Neural progenitor cell (in vitro differentiated cells): Measurements from ENCODE around the gene KCNK7. TPM values are rescaled to one million over a fixed set of nuclear protein-coding genes. Genes with fewer than 3 reads are reported as not detected.

ENCODE experiments used
- DNase-seq: peaks from one replicate; pipeline ENCODE4 v3.0.0-alpha.2; 2016; ENCODE audit warnings: low spot score
- H2AFZ ChIP-seq: fragments of 200-600 bp; sonication (generic); replicated peaks from 2 replicates; pipeline ENCODE4 v1.6.1; 2016; ENCODE audit warnings: antibody characterized with exemption
- H3F3A ChIP-seq: fragments of 200-600 bp; sonication (generic); 2 replicates; pipeline ENCODE4 v1.6.1; 2016; ENCODE audit warnings: antibody characterized with exemption, low read depth
- H3K27ac ChIP-seq: fragments of 200-600 bp; sonication (generic); 2 replicates; pipeline ENCODE4 v1.5.1; 2016; ENCODE audit warnings: mild to moderate bottlenecking
- H3K27me3 ChIP-seq: fragments of 200-600 bp; sonication (generic); 2 replicates; pipeline ENCODE4 v1.6.1; 2016; ENCODE audit warnings: mild to moderate bottlenecking, moderate library complexity
- H3K36me3 ChIP-seq: fragments of 200-600 bp; sonication (generic); 2 replicates; pipeline ENCODE4 v1.5.1; 2016
- H3K4me1 ChIP-seq: fragments of 200-600 bp; sonication (generic); 2 replicates; pipeline ENCODE4 v1.6.1; 2016; ENCODE audit warnings: mixed run types
- H3K4me2 ChIP-seq: fragments of 200-600 bp; sonication (generic); 2 replicates; pipeline ENCODE4 v1.6.1; 2016
- H3K4me3 ChIP-seq: fragments of 200-600 bp; sonication (generic); 2 replicates; pipeline ENCODE4 v1.5.1; 2016
- H3K79me2 ChIP-seq: fragments of 200-600 bp; sonication (generic); 2 replicates; pipeline ENCODE4 v1.6.1; 2016; ENCODE audit warnings: low read depth
- H3K9ac ChIP-seq: fragments of 200-600 bp; sonication (generic); 2 replicates; pipeline ENCODE4 v1.6.1; 2016
- H3K9me3 ChIP-seq: fragments of 200-600 bp; sonication (generic); 2 replicates; pipeline ENCODE4 v1.5.1; 2016; ENCODE audit warnings: low read depth
- H4K20me1 ChIP-seq: fragments of 200-600 bp; sonication (generic); 2 replicates; pipeline ENCODE4 v1.6.1; 2016; ENCODE audit warnings: low read depth
- H3K27ac Mint-ChIP-seq: 3 replicates; pipeline ENCODE4 v1.8.0; 2021; ENCODE audit warnings: mixed read lengths
- H3K27me3 Mint-ChIP-seq: 2 replicates; pipeline ENCODE4 v1.8.0; 2022; ENCODE audit warnings: low read depth, mild to moderate bottlenecking, inconsistent platforms, moderate library complexity, mixed read lengths; ENCODE audit not compliant: insufficient read depth
- H3K36me3 Mint-ChIP-seq: 3 replicates; pipeline ENCODE4 v1.8.0; 2021; ENCODE audit warnings: mixed read lengths
- H3K4me1 Mint-ChIP-seq: 3 replicates; pipeline ENCODE4 v1.8.0; 2021; ENCODE audit warnings: mixed read lengths
- H3K4me3 Mint-ChIP-seq: 3 replicates; pipeline ENCODE4 v1.8.0; 2021; ENCODE audit warnings: mild to moderate bottlenecking, moderate library complexity, mixed read lengths
- H3K9me3 Mint-ChIP-seq: 3 replicates; pipeline ENCODE4 v1.8.0; 2020; ENCODE audit warnings: mixed read lengths
- EZH2 ChIP-seq: fragments of 200-600 bp; sonication (generic); IDR thresholded peaks from 2 replicates; pipeline ENCODE4 v1.6.1; 2017; ENCODE audit warnings: antibody characterized with exemption, mild to moderate bottlenecking, moderate library complexity
- EZH2phosphoT487 ChIP-seq: fragments of 200-600 bp; sonication (generic); IDR thresholded peaks from 2 replicates; pipeline ENCODE4 v1.6.1; 2017; ENCODE audit warnings: antibody characterized with exemption
- total RNA-seq: library from RNA; depleted of rRNA; stranded (reverse); fragments of >200 nt; gene quantifications from 2 replicates; pipeline ENCODE4 v1.2.3, GENCODE V29; 2015; ENCODE audit warnings: low replicate concordance
- TF ChIP-seq, protein P1 (sequence below): fragments of 200-600 bp; sonication (generic); IDR thresholded peaks from 2 replicates; pipeline ENCODE4 v1.5.1; 2017; ENCODE audit warnings: antibody characterized with exemption, mild to moderate bottlenecking

The KCNK7 gene
- total RNA-seq, 1 donor from 2014 or later = not detected

- Histone ChIP-seq H3K9me3 (no peaks in the 10 kb centered on the region), H3K4me3 (no peak overlapping the region), H4K20me1 (peaks cover 61% of the 10 kb centered on the region), H3K4me1 (peaks cover 25% of the 10 kb centered on the region), H3K27ac (no peak overlapping the region), H2AFZ (no peak overlapping the region), H3K4me2 (no peak overlapping the region), H3K9ac (peak overlapping the region; percentile 16), H3F3A (peaks cover 34% of the 10 kb centered on the region), H3K27me3 (peaks cover 7% of the 10 kb centered on the region), H3K79me2 (peaks cover 27% of the 10 kb centered on the region), H3K36me3 (peaks cover 2% of the 10 kb centered on the region)
- no peak for TF ChIP-seq EZH2
- TF ChIP-seq, protein P1, sequence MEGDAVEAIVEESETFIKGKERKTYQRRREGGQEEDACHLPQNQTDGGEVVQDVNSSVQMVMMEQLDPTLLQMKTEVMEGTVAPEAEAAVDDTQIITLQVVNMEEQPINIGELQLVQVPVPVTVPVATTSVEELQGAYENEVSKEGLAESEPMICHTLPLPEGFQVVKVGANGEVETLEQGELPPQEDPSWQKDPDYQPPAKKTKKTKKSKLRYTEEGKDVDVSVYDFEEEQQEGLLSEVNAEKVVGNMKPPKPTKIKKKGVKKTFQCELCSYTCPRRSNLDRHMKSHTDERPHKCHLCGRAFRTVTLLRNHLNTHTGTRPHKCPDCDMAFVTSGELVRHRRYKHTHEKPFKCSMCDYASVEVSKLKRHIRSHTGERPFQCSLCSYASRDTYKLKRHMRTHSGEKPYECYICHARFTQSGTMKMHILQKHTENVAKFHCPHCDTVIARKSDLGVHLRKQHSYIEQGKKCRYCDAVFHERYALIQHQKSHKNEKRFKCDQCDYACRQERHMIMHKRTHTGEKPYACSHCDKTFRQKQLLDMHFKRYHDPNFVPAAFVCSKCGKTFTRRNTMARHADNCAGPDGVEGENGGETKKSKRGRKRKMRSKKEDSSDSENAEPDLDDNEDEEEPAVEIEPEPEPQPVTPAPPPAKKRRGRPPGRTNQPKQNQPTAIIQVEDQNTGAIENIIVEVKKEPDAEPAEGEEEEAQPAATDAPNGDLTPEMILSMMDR = no peak
- TF ChIP-seq EZH2phosphoT487 = no peak
- no peak overlapping the region for H3K27ac Mint-ChIP-seq
- DNase-seq = no peak
- H3K36me3 Mint-ChIP-seq = peaks cover 16% of the 10 kb centered on the region
- H3K4me3 Mint-ChIP-seq = peak overlapping the region; percentile 25
- peaks cover 11% of the 10 kb centered on the region for H3K27me3 Mint-ChIP-seq
- peaks cover 43% of the 10 kb centered on the region for H3K4me1 Mint-ChIP-seq
- H3K9me3 Mint-ChIP-seq = no peaks in the 10 kb centered on the region
Measured at GRCh38 chr11:65610404-65610803, 14.8 kb upstream of the KCNK7 start.

DNA sequence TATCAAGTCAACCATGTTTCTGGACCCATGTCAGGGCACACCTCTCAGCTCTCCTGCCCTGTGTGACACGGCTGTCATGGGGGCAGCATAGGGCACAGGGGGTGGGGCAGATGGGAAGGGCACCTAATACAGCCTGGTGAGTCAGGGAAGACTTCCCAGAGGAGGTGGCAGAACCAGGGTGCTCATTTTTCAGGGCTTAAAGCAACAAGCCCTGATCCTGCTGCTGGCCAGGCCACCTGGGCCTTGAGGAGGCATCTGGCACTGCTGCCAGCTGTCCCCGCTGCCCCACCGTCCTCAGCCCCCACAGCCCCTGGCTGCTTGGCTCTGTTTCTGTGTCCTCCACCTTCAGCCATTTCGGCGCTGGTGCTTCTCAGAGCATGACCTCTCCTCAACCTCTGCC lies 14.1 kb upstream of the KCNK7 start:
- Mint-ChIP-seq H3K36me3 (peaks cover 16% of the 10 kb centered on the region), H3K4me3 (no peak overlapping the region), H3K4me1 (peaks cover 40% of the 10 kb centered on the region), H3K9me3 (no peaks in the 10 kb centered on the region), H3K27ac (peak overlapping the region; percentile 46), H3K27me3 (peaks cover 11% of the 10 kb centered on the region)
- no peak overlapping the region for H3K27ac ChIP-seq
- no peak overlapping the region for H3K4me2 ChIP-seq
- H3K27me3 ChIP-seq = peaks cover 7% of the 10 kb centered on the region
- H3K4me1 ChIP-seq = peaks cover 25% of the 10 kb centered on the region
- no peak overlapping the region for H2AFZ ChIP-seq
- no peak overlapping the region for H3K4me3 ChIP-seq
- no peak for DNase-seq
- H3K9ac ChIP-seq = no peak overlapping the region
- H4K20me1 ChIP-seq = peaks cover 61% of the 10 kb centered on the region
- TF ChIP-seq, protein P1 = no peak
- no peak for TF ChIP-seq EZH2phosphoT487
- no peak for TF ChIP-seq EZH2
- no peaks in the 10 kb centered on the region for H3K9me3 ChIP-seq
- H3K36me3 ChIP-seq = peaks cover 2% of the 10 kb centered on the region
- peaks cover 27% of the 10 kb centered on the region for H3K79me2 ChIP-seq
- peaks cover 30% of the 10 kb centered on the region for H3F3A ChIP-seq

GRCh38 chr11:65609229-65609628 lies 13.6 kb upstream of the KCNK7 start:
- no peak overlapping the region for H2AFZ ChIP-seq
- H3K9me3 ChIP-seq = no peaks in the 10 kb centered on the region
- no peak overlapping the region for H3K9ac ChIP-seq
- peaks cover 25% of the 10 kb centered on the region for H3K79me2 ChIP-seq
- no peak for DNase-seq
- peaks cover 7% of the 10 kb centered on the region for H3K27me3 ChIP-seq
- peaks cover 26% of the 10 kb centered on the region for H3F3A ChIP-seq
- TF ChIP-seq, protein P1 = no peak
- no peak for TF ChIP-seq EZH2phosphoT487
- TF ChIP-seq EZH2 = no peak
- peaks cover 2% of the 10 kb centered on the region for H3K36me3 ChIP-seq
- H3K27me3 Mint-ChIP-seq = peaks cover 9% of the 10 kb centered on the region
- H3K4me3 ChIP-seq = no peak overlapping the region
- H3K4me1 Mint-ChIP-seq = peaks cover 40% of the 10 kb centered on the region
- no peak overlapping the region for H3K4me3 Mint-ChIP-seq
- no peak overlapping the region for H3K4me2 ChIP-seq
- no peak overlapping the region for H3K27ac ChIP-seq
- peak overlapping the region; percentile 46 for H3K27ac Mint-ChIP-seq
- H3K4me1 ChIP-seq = peaks cover 25% of the 10 kb centered on the region
- peaks cover 16% of the 10 kb centered on the region for H3K36me3 Mint-ChIP-seq
- H3K9me3 Mint-ChIP-seq = no peaks in the 10 kb centered on the region
- H4K20me1 ChIP-seq = peaks cover 61% of the 10 kb centered on the region
